Esophagus muscularis mucosa (tissue), 4 donors: ENCODE measurements around the gene SF3A1. TPM values are rescaled to one million over a fixed set of nuclear protein-coding genes. Genes with fewer than 3 reads are reported as not detected.

ENCODE experiments used
- DNase-seq: peaks from one replicate; pipeline ENCODE4 v3.0.0-alpha.2; 2017; ENCODE audit errors: extremely low spot score
- H3K27ac ChIP-seq, 4 donors: fragments of 200-600 bp; sonication (generic); replicated peaks in 1 of 4; 1 replicate in 3 of 4; 2 replicates in 1 of 4; pipeline ENCODE4 v1.5.1; 2016 to 2019; ENCODE audit warnings: mild to moderate bottlenecking in 1 of 4
- H3K27me3 ChIP-seq, 4 donors: fragments of 200-600 bp; sonication (generic); one replicate each; pipeline versions ENCODE4 v1.5.1 to v1.6.0; 2016 to 2019
- H3K36me3 ChIP-seq, 4 donors: fragments of 200-600 bp; sonication (generic); one replicate each; pipeline ENCODE4 v1.5.1; 2016 to 2019
- H3K4me1 ChIP-seq, 4 donors: fragments of 200-600 bp; sonication (generic); one replicate each; pipeline ENCODE4 v1.5.1; 2016 to 2019
- H3K4me3 ChIP-seq, 4 donors: fragments of 200-600 bp; sonication (generic); 1 replicate in 2 of 4; 2 replicates in 2 of 4; pipeline ENCODE4 v1.5.1; 2016 to 2019; ENCODE audit warnings: mild to moderate bottlenecking in 4 of 4, moderate library complexity in 1 of 4
- H3K9me3 ChIP-seq, 4 donors: fragments of 200-600 bp; sonication (generic); 1 replicate in 3 of 4; 2 replicates in 1 of 4; pipeline ENCODE4 v1.5.1; 2016 to 2019
- EP300 ChIP-seq: sonication (generic); formaldehyde crosslinking; IDR thresholded peaks from one replicate; pipeline ENCODE4 v1.6.1; 2017; ENCODE audit warnings: antibody characterized with exemption
- POLR2A ChIP-seq: fragments of 450-650 bp; IDR thresholded peaks from one replicate; pipeline ENCODE4 v1.6.1; 2017; ENCODE audit warnings: antibody characterized with exemption, moderate library complexity, mild to moderate bottlenecking, low read depth
- POLR2AphosphoS5 ChIP-seq, 2 donors: sonication (generic); formaldehyde crosslinking; IDR thresholded peaks; one replicate each; pipeline ENCODE4 v1.6.1; 2017; ENCODE audit warnings: antibody characterized with exemption in 2 of 2
- WGBS: methylation state at CpG from one replicate; pipeline ENCODE4 v1.1.5; 2018; 5-methylcytosine and 5-hydroxymethylcytosine counted together
- intact Hi-C: fragments of 100-400 bp; cut with DNase I; formaldehyde crosslinking; loops from one replicate; pipeline ENCODE4 v1.15.1; 2023
- total RNA-seq, 4 donors: library from RNA; depleted of rRNA; stranded (reverse); fragments of >200 nt; gene quantifications; one replicate each; pipeline versions ENCODE4 v1.1.0 to v1.2.1, GENCODE V29; 2016
- TF ChIP-seq, protein P1 (sequence below), 3 experiments: fragments of 200-600 bp in 2 of 3; fragments of 450-650 bp in 1 of 3; sonication (generic) in 2 of 3; IDR thresholded peaks; one replicate each; pipeline ENCODE4 v1.5.1; 2017 to 2019; ENCODE audit warnings: antibody characterized with exemption in 3 of 3, mild to moderate bottlenecking in 2 of 3, moderate library complexity in 1 of 3

Gene SF3A1
- total RNA-seq, 4 donors from 2014 or later = 32.8 to 85.8 (median 60.0) TPM

DNA sequence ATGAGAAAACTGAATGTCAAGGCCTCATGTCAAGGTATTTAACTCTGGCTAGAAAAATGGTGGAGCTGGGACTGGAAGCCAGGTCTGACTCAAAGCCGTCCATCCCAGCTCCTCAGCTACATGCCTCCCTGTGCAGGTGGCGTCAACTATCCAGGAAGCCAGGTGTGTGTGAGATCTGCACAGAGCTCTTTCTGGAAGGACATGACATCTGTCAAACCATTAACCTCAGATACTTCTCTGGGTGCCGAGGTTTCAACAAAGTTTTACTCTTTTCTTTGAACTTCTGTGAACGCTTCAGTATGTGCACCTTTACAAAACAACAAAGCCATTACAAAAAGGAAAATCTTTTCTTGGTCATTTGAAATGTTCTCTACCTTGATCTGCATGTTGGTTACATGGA is 60.4 kb downstream of the SF3A1 start:
- H3K36me3 ChIP-seq = peaks cover 55 to 96% (median 93%) of the 10 kb centered on the region in 4 donors
- H3K4me3 ChIP-seq = no peak overlapping the region
- peaks cover 23 to 44% (median 33%) of the 10 kb centered on the region in 4 donors for H3K4me1 ChIP-seq
- no peak overlapping the region for H3K27ac ChIP-seq
- 94% methylated on average over 4 of the region's 4 CpGs for WGBS
- intact Hi-C loops = no loop called here
- TF ChIP-seq, protein P1, sequence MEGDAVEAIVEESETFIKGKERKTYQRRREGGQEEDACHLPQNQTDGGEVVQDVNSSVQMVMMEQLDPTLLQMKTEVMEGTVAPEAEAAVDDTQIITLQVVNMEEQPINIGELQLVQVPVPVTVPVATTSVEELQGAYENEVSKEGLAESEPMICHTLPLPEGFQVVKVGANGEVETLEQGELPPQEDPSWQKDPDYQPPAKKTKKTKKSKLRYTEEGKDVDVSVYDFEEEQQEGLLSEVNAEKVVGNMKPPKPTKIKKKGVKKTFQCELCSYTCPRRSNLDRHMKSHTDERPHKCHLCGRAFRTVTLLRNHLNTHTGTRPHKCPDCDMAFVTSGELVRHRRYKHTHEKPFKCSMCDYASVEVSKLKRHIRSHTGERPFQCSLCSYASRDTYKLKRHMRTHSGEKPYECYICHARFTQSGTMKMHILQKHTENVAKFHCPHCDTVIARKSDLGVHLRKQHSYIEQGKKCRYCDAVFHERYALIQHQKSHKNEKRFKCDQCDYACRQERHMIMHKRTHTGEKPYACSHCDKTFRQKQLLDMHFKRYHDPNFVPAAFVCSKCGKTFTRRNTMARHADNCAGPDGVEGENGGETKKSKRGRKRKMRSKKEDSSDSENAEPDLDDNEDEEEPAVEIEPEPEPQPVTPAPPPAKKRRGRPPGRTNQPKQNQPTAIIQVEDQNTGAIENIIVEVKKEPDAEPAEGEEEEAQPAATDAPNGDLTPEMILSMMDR (IDR thresholded peaks at IDR 0.05) = no peak
- TF ChIP-seq POLR2A (no peak), EP300 (no peak), POLR2AphosphoS5 (IDR thresholded peaks at IDR 0.05) (no peak)
- H3K27me3 ChIP-seq = no peaks in the 10 kb centered on the region
- H3K9me3 ChIP-seq = no peaks in the 10 kb centered on the region
- DNase-seq = no peak

DNA sequence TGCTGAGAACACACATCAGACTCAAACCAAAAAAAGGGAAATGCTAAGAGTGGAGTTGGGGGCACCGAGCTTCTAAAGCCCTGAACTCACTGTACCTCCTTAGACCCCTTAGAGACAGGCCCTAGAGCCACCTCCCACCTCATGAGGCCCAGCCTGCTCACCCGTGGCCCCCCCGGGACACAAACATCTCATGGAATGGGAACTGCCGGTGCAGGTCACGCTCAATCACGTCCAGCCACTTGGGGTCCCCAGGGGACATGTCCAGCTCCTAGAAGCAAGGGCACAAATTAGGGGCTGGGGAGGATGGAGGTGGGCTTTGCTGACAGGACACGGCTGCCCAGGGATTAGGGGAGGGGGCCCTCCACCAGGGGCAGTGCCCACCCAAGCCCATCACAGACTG is 61.1 kb downstream of the SF3A1 start:
- intact Hi-C loops = no loop called here
- H3K27ac ChIP-seq = no peak overlapping the region
- peaks cover 55 to 88% (median 86%) of the 10 kb centered on the region in 4 donors for H3K36me3 ChIP-seq
- H3K9me3 ChIP-seq = no peaks in the 10 kb centered on the region
- no peak for DNase-seq
- 79% methylated on average over 7 of the region's 7 CpGs for WGBS
- no peaks in the 10 kb centered on the region for H3K27me3 ChIP-seq
- TF ChIP-seq, protein P1 (IDR thresholded peaks at IDR 0.05) = no peak
- TF ChIP-seq EP300 (no peak), POLR2A (no peak), POLR2AphosphoS5 (IDR thresholded peaks at IDR 0.05) (no peak)
- H3K4me3 ChIP-seq = no peak overlapping the region
- peaks cover 23 to 44% (median 33%) of the 10 kb centered on the region in 4 donors for H3K4me1 ChIP-seq

DNA sequence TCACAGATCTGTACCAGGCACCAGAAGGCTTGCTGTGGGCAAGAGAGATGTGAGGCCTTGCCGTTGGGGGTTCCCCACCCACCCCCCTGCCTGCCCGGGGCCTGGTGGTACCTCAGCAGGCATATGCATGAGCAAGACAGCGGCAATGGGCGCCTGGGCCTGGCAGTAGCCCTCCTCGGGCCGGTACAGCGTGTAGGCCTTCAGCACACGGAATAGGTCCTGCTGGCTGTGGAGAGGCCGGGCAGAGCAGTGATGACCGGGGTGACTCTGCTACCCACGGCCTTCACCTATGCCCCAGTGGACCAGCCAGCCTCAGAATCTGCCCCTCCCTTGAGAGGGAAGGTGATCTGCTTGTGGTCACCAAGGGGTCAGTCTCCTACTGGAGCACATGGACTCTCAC is 61.9 kb downstream of the SF3A1 start:
- Histone ChIP-seq H3K9me3 (no peaks in the 10 kb centered on the region), H3K36me3 (peaks cover 55 to 81% (median 79%) of the 10 kb centered on the region in 4 donors), H3K27ac (no peak overlapping the region), H3K4me1 (peaks cover 27 to 44% (median 36%) of the 10 kb centered on the region in 4 donors), H3K4me3 (no peak overlapping the region), H3K27me3 (no peaks in the 10 kb centered on the region)
- TF ChIP-seq EP300 = no peak
- TF ChIP-seq, protein P1 (IDR thresholded peaks at IDR 0.05) = no peak
- no peak for TF ChIP-seq POLR2A
- TF ChIP-seq POLR2AphosphoS5 (IDR thresholded peaks at IDR 0.05) = no peak
- 93% methylated on average over 11 of the region's 11 CpGs for WGBS
- no peak for DNase-seq
- intact Hi-C loops = no loop called here

DNA sequence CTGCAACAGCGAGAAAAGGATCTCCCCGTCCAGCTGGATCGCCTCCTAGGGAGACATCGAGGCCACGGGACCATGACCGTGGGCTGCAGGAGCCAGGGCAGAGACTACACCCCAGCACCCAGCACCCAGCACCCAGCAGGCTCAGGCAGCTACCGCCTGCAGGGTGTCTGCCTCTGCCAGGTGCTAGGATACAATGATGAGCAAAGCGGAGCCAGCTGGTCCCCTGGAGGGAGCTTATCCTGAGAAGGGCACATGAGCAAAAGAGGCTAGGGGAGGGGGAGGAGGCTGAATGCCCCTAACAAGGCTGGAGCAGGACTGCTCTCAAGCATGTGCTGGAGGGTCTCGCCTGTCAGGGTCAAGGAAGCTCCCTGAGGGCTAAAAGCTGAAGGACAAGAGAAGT is 62.6 kb downstream of the SF3A1 start:
- Histone ChIP-seq H3K4me1 (peaks cover 28 to 40% (median 35%) of the 10 kb centered on the region in 4 donors), H3K36me3 (peaks cover 55 to 73% (median 71%) of the 10 kb centered on the region in 4 donors), H3K27ac (no peak overlapping the region), H3K4me3 (no peak overlapping the region), H3K9me3 (no peaks in the 10 kb centered on the region), H3K27me3 (no peaks in the 10 kb centered on the region)
- TF ChIP-seq POLR2A (no peak), EP300 (no peak), POLR2AphosphoS5 (IDR thresholded peaks at IDR 0.05) (no peak)
- TF ChIP-seq, protein P1 (IDR thresholded peaks at IDR 0.05) = no peak
- DNase-seq = no peak
- 91% methylated on average over 8 of the region's 9 CpGs for WGBS
- intact Hi-C loops = no loop called here

DNA sequence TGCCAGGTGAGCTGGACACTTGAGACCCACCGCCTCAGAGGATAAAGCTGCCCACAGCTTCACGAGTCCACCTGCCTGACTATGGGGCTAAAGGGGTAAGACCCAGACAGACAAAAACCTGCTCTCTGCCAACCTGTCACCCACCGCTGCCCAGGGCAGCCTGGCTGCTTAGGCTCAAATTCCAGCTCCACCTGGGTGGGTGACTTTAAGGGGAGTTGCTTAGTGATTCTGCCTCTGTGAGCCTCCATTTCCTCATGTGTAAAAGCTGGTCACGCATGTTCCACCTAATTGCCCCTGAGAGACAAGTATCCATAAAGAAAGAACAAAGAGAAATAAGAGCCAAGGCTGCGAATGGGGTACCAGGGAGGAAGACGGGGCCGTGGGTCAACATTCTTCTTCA is 63.7 kb downstream of the SF3A1 start:
- Histone ChIP-seq H3K36me3 (peaks cover 44 to 63% (median 61%) of the 10 kb centered on the region in 4 donors), H3K9me3 (no peaks in the 10 kb centered on the region), H3K4me3 (no peak overlapping the region), H3K4me1 (peaks cover 38 to 44% (median 38%) of the 10 kb centered on the region in 4 donors), H3K27me3 (no peaks in the 10 kb centered on the region), H3K27ac (peak overlapping the region; percentile 94 to 99 (median 98))
- WGBS = 89% methylated on average over 7 of the region's 7 CpGs
- DNase-seq = no peak
- intact Hi-C loops = no loop called here
- TF ChIP-seq, protein P1 (IDR thresholded peaks at IDR 0.05) = no peak
- TF ChIP-seq EP300 (no peak), POLR2A (no peak), POLR2AphosphoS5 (IDR thresholded peaks at IDR 0.05) (no peak)
